Measurements from ENCODE around the gene MPIG6B. TPM values are rescaled to one million over a fixed set of nuclear protein-coding genes. Genes with fewer than 3 reads are reported as not detected.

Gene MPIG6B
- polyA plus RNA-seq, 1 donor (not counting 4 experiments of a cell fraction or from before 2014, with no cell fraction given), result 0.10 TPM

DNA sequence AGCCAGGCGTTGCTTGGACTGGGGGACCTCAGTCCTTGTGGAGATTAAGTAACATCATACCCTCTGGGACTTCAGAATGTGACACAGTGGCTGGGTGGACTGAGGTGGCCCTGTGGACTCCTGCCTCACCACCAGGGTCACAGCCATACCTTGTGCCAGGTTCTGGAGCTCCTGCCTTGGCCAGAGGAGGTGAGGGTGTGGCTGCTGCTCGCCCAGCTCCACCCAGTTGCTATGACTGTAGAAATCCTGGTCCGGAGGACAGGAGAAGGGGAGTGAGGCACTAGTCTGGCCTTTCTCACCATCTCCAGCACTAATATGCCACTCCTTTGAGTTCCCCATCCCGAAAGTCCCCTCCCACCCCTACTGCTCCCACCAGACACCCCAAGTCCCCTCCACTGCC lies 52.0 kb downstream of the MPIG6B start:
- H3K4me2 ChIP-seq (ENCODE audit: control insufficient read depth, extremely low read depth, insufficient read depth, low read depth, low read length), result no peak overlapping the region
- no peaks in the 10 kb centered on the region for H3K27me3 ChIP-seq (ENCODE audit: control insufficient read depth, extremely low read depth, insufficient read depth, low read length)
- no peak overlapping the region for H3K9ac ChIP-seq (ENCODE audit: control insufficient read depth, extremely low read depth, insufficient read depth, low read length)
- H3K4me3 ChIP-seq (ENCODE audit: control insufficient read depth in 2 of 3, extremely low read depth in 1 of 3, insufficient read depth in 2 of 3, low read depth in 1 of 3, low read length in 3 of 3), result no peak overlapping the region
- no peak for FAIRE-seq
- TF ChIP-seq, protein P1, sequence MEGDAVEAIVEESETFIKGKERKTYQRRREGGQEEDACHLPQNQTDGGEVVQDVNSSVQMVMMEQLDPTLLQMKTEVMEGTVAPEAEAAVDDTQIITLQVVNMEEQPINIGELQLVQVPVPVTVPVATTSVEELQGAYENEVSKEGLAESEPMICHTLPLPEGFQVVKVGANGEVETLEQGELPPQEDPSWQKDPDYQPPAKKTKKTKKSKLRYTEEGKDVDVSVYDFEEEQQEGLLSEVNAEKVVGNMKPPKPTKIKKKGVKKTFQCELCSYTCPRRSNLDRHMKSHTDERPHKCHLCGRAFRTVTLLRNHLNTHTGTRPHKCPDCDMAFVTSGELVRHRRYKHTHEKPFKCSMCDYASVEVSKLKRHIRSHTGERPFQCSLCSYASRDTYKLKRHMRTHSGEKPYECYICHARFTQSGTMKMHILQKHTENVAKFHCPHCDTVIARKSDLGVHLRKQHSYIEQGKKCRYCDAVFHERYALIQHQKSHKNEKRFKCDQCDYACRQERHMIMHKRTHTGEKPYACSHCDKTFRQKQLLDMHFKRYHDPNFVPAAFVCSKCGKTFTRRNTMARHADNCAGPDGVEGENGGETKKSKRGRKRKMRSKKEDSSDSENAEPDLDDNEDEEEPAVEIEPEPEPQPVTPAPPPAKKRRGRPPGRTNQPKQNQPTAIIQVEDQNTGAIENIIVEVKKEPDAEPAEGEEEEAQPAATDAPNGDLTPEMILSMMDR (optimal IDR thresholded peaks at IDR 0.05 in 1 of 3, IDR thresholded peaks at IDR 0.05 in 1 of 3, conservative IDR thresholded peaks at IDR 0.05 in 1 of 3; ENCODE audit: extremely low read depth in 1 of 3, insufficient read depth in 2 of 3, low read length in 3 of 3), result no peak
- no peak for TF ChIP-seq EZH2 (IDR thresholded peaks at IDR 0.05; ENCODE audit: low read length)
- no peak overlapping the region for H2AFZ ChIP-seq (ENCODE audit: control insufficient read depth, low read length)
- H3K9me3 ChIP-seq (ENCODE audit: control insufficient read depth, low read depth, low read length), result no peaks in the 10 kb centered on the region
- no peak overlapping the region for H3K27ac ChIP-seq (ENCODE audit: control insufficient read depth, insufficient read depth, low read length)
- no peaks in the 10 kb centered on the region for H3K79me2 ChIP-seq (ENCODE audit: control insufficient read depth, insufficient read depth, low read length)
- peaks cover 12 to 15% of the 10 kb centered on the region in 2 experiments for H3K36me3 ChIP-seq (ENCODE audit: control insufficient read depth in 2 of 2, extremely low read depth in 1 of 2, insufficient read depth in 2 of 2, low read length in 2 of 2)
- H3K9me1 ChIP-seq (ENCODE audit: control insufficient read depth, extremely low read depth, insufficient read depth, low read length), result no peaks in the 10 kb centered on the region
- H3K4me1 ChIP-seq (ENCODE audit: control insufficient read depth, extremely low read depth, insufficient read depth, low read length), result peaks cover 25% of the 10 kb centered on the region
- DNase-seq (ENCODE audit: low read depth, low spot score), result no peak
- dilution Hi-C loops (cut with MboI; ENCODE audit: extremely low pct_ligation_motif_present, low sequenced_read_pairs), result no loop called here
- no peaks in the 10 kb centered on the region for H4K20me1 ChIP-seq (ENCODE audit: control insufficient read depth, extremely low read depth, insufficient read depth, low read length)

DNA sequence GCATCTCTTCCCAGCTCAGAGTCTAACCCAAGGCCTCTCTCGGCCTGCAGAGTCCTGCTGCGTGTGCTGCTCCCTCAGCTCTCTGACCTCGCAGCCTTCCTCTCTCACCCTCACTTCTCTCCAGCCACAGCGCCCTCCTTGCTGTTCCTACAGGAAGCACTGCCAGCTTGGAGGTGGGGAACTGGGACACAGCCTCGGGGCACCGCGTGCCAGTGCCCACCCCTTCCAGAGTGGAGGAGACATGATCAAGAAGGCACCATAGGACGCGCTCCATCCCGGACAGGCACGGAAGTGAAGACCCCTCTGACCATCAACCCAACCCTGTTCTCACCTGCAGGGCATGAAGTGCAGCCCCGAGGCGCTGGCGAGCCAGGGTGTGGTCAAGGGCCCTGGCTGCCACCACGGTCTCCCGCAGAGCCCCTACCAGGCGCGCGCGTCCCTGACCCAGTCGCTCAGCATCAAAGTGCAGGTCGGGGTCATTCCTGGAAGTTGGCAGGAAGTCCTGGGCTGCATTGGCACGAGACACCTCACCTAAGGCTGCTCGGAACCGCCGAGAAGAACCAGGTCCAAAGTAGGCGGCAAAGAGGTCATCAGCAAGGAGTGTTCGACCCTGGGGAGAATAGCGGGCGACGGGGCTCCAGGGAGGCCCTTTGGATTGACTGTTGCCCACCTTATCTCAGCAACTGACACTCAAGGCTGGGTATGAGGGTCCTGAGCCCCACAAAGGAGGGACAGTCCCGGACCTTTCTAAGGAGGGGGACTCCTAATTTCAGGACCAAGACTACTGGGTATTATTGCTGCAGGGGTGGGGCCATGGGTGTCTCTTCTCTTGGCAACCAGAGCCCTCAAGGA lies 52.7 kb downstream of the MPIG6B start:
- H3K9me3 ChIP-seq (ENCODE audit: control insufficient read depth, low read depth, low read length), result no peaks in the 10 kb centered on the region
- H3K9me1 ChIP-seq (ENCODE audit: control insufficient read depth, extremely low read depth, insufficient read depth, low read length), result no peaks in the 10 kb centered on the region
- DNase-seq (ENCODE audit: low read depth, low spot score), result no peak
- H3K27me3 ChIP-seq (ENCODE audit: control insufficient read depth, extremely low read depth, insufficient read depth, low read length), result no peaks in the 10 kb centered on the region
- H3K27ac ChIP-seq (ENCODE audit: control insufficient read depth, insufficient read depth, low read length), result no peak overlapping the region
- no peaks in the 10 kb centered on the region for H3K79me2 ChIP-seq (ENCODE audit: control insufficient read depth, insufficient read depth, low read length)
- no peak for TF ChIP-seq EZH2 (IDR thresholded peaks at IDR 0.05; ENCODE audit: low read length)
- TF ChIP-seq, protein P1 (optimal IDR thresholded peaks at IDR 0.05 in 1 of 3, IDR thresholded peaks at IDR 0.05 in 1 of 3, conservative IDR thresholded peaks at IDR 0.05 in 1 of 3; ENCODE audit: extremely low read depth in 1 of 3, insufficient read depth in 2 of 3, low read length in 3 of 3), result no peak
- no peak overlapping the region for H3K9ac ChIP-seq (ENCODE audit: control insufficient read depth, extremely low read depth, insufficient read depth, low read length)
- no peak overlapping the region for H3K4me3 ChIP-seq (ENCODE audit: control insufficient read depth in 2 of 3, extremely low read depth in 1 of 3, insufficient read depth in 2 of 3, low read depth in 1 of 3, low read length in 3 of 3)
- dilution Hi-C loops (cut with MboI; ENCODE audit: extremely low pct_ligation_motif_present, low sequenced_read_pairs), result no loop called here
- no peak overlapping the region for H3K4me2 ChIP-seq (ENCODE audit: control insufficient read depth, extremely low read depth, insufficient read depth, low read depth, low read length)
- H2AFZ ChIP-seq (ENCODE audit: control insufficient read depth, low read length), result no peak overlapping the region
- H4K20me1 ChIP-seq (ENCODE audit: control insufficient read depth, extremely low read depth, insufficient read depth, low read length), result no peaks in the 10 kb centered on the region
- H3K36me3 ChIP-seq (ENCODE audit: control insufficient read depth in 2 of 2, extremely low read depth in 1 of 2, insufficient read depth in 2 of 2, low read length in 2 of 2), result peaks cover 13 to 20% of the 10 kb centered on the region in 2 experiments
- H3K4me1 ChIP-seq (ENCODE audit: control insufficient read depth, extremely low read depth, insufficient read depth, low read length), result peaks cover 25% of the 10 kb centered on the region
- FAIRE-seq, result no peak

Small RNA genes within 50 kb of the gene (small RNA-seq; reads per million reads assigned to genes)
- gene LY6G6D (ENCODE audit: insufficient read length in 3 of 3, low read depth in 3 of 3, low replicate concordance in 1 of 3), result 0 reads per million in 3 experiments
- gene MIR4646 (ENCODE audit: insufficient read length in 3 of 3, low read depth in 3 of 3, low replicate concordance in 1 of 3), result 0 reads per million in 3 experiments
- 0 reads per million in 3 experiments for gene MSH5-SAPCD1 (ENCODE audit: insufficient read length in 3 of 3, low read depth in 3 of 3, low replicate concordance in 1 of 3)
- gene RNU6-850P (ENCODE audit: insufficient read length in 3 of 3, low read depth in 3 of 3, low replicate concordance in 1 of 3), result 0 reads per million in 3 experiments
- 0 reads per million in 3 experiments for gene SAPCD1 (ENCODE audit: insufficient read length in 3 of 3, low read depth in 3 of 3, low replicate concordance in 1 of 3)

Other genes with a start within 250 kb of the MPIG6B start
- gene MICB, start 225.2 kb upstream of the MPIG6B start, polyA plus RNA-seq, result 6.0 to 18.1 TPM (median 8.6 TPM) in 3 replicates
- gene MCCD1, start 194.4 kb upstream of the MPIG6B start, polyA plus RNA-seq, result not detected in 3 replicates
- 270 to 540 TPM (median 314 TPM) in 3 replicates for gene DDX39B, start 181.4 kb upstream of the MPIG6B start, polyA plus RNA-seq
- gene ATP6V1G2, start 176.8 kb upstream of the MPIG6B start, polyA plus RNA-seq, result 0.46 to 1.3 TPM (median 0.94 TPM) in 3 replicates
- gene NFKBIL1, start 175.8 kb upstream of the MPIG6B start, polyA plus RNA-seq, result 4.8 to 8.9 TPM (median 7.2 TPM) in 3 replicates
- gene LTA, start 151.1 kb upstream of the MPIG6B start, polyA plus RNA-seq, result 0.04 TPM in 1 of 3 replicates, not detected in the others
- gene TNF, start 147.8 kb upstream of the MPIG6B start, polyA plus RNA-seq, result 0.54 to 2.3 TPM (median 0.88 TPM) in 3 replicates
- 0.09 TPM in 1 of 3 replicates, not detected in the others for gene LTB, start 140.9 kb upstream of the MPIG6B start, polyA plus RNA-seq
- gene LST1, start 137.1 kb upstream of the MPIG6B start, polyA plus RNA-seq, result 0.18 TPM in 1 of 3 replicates, not detected in the others
- gene NCR3, start 130.4 kb upstream of the MPIG6B start, polyA plus RNA-seq, result not detected in 3 replicates
- gene AIF1, start 108.1 kb upstream of the MPIG6B start, polyA plus RNA-seq, result not detected in 3 replicates
- 20.5 to 58.0 TPM (median 22.7 TPM) in 3 replicates for gene PRRC2A, start 102.7 kb upstream of the MPIG6B start, polyA plus RNA-seq
- gene BAG6, start 70.7 kb upstream of the MPIG6B start, polyA plus RNA-seq, result 49.9 to 120 TPM (median 60.6 TPM) in 3 replicates
- gene APOM, start 67.5 kb upstream of the MPIG6B start, polyA plus RNA-seq, result 1.4 to 2.6 TPM (median 2.3 TPM) in 3 replicates
- gene C6orf47, start 62.6 kb upstream of the MPIG6B start, polyA plus RNA-seq, result 7.9 to 10.0 TPM (median 8.3 TPM) in 3 replicates
- 7.9 to 11.4 TPM (median 10.0 TPM) in 3 replicates for gene GPANK1, start 58.4 kb upstream of the MPIG6B start, polyA plus RNA-seq
- 41.9 to 108 TPM (median 43.7 TPM) in 3 replicates for gene CSNK2B, start 57.3 kb upstream of the MPIG6B start, polyA plus RNA-seq
- 3.6 to 5.2 TPM (median 4.1 TPM) in 3 replicates for gene LY6G5B, start 53.4 kb upstream of the MPIG6B start, polyA plus RNA-seq
- gene LY6G5C, start 42.3 kb upstream of the MPIG6B start, polyA plus RNA-seq, result 0.58 to 0.95 TPM (median 0.61 TPM) in 3 replicates
- 20.9 to 28.2 TPM (median 21.8 TPM) in 3 replicates for gene ABHD16A, start 20.0 kb upstream of the MPIG6B start, polyA plus RNA-seq
- not detected in 3 replicates for gene LY6G6F, start 16.5 kb upstream of the MPIG6B start, polyA plus RNA-seq
- 0.22 to 0.33 TPM in 2 of 3 replicates, not detected in the other for gene LY6G6D, start 8.0 kb upstream of the MPIG6B start, polyA plus RNA-seq
- gene LY6G6C, start 1.6 kb upstream of the MPIG6B start, polyA plus RNA-seq, result 2.3 to 3.1 TPM (median 2.4 TPM) in 3 replicates
- 3.0 to 6.7 TPM (median 3.1 TPM) in 3 replicates for gene DDAH2, start 5.9 kb downstream of the MPIG6B start, polyA plus RNA-seq
- 759 to 873 TPM (median 832 TPM) in 3 replicates for gene CLIC1, start 13.2 kb downstream of the MPIG6B start, polyA plus RNA-seq
- gene MSH5, start 16.6 kb downstream of the MPIG6B start, polyA plus RNA-seq, result 9.4 to 14.8 TPM (median 11.4 TPM) in 3 replicates
- gene SAPCD1, start 39.3 kb downstream of the MPIG6B start, polyA plus RNA-seq, result 1.1 to 2.1 TPM (median 1.7 TPM) in 3 replicates
- gene VWA7, start 54.0 kb downstream of the MPIG6B start, polyA plus RNA-seq, result 0.32 to 0.47 TPM (median 0.33 TPM) in 3 replicates
- gene VARS1, start 72.4 kb downstream of the MPIG6B start, polyA plus RNA-seq, result 17.2 to 57.2 TPM (median 26.3 TPM) in 3 replicates
- gene LSM2, start 83.6 kb downstream of the MPIG6B start, polyA plus RNA-seq, result 34.4 to 84.1 TPM (median 46.5 TPM) in 3 replicates
- gene HSPA1L, start 91.9 kb downstream of the MPIG6B start, polyA plus RNA-seq, result 0.31 to 0.60 TPM (median 0.54 TPM) in 3 replicates
- gene HSPA1A, start 92.2 kb downstream of the MPIG6B start, polyA plus RNA-seq, result 95.5 to 142 TPM (median 110 TPM) in 3 replicates
- gene HSPA1B, start 104.4 kb downstream of the MPIG6B start, polyA plus RNA-seq, result 33.5 to 65.8 TPM (median 48.1 TPM) in 3 replicates
- gene NEU1, start 139.4 kb downstream of the MPIG6B start, polyA plus RNA-seq, result 27.9 to 44.4 TPM (median 38.6 TPM) in 3 replicates
- 0.06 to 0.25 TPM (median 0.18 TPM) in 3 replicates for gene SLC44A4, start 155.6 kb downstream of the MPIG6B start, polyA plus RNA-seq
- gene EHMT2, start 174.3 kb downstream of the MPIG6B start, polyA plus RNA-seq, result 17.6 to 26.5 TPM (median 17.7 TPM) in 3 replicates
- gene ZBTB12, start 178.7 kb downstream of the MPIG6B start, polyA plus RNA-seq, result 0.55 to 0.64 TPM (median 0.63 TPM) in 3 replicates
- 0.04 TPM in 1 of 3 replicates, not detected in the others for gene C2, start 204.3 kb downstream of the MPIG6B start, polyA plus RNA-seq
- gene CFB, start 222.7 kb downstream of the MPIG6B start, polyA plus RNA-seq, result 0.84 to 2.9 TPM (median 2.5 TPM) in 3 replicates
- 45.1 to 57.9 TPM (median 51.9 TPM) in 3 replicates for gene NELFE, start 235.6 kb downstream of the MPIG6B start, polyA plus RNA-seq
- gene SKIC2, start 235.8 kb downstream of the MPIG6B start, polyA plus RNA-seq, result 24.5 to 37.7 TPM (median 37.5 TPM) in 3 replicates
- gene DXO, start 248.8 kb downstream of the MPIG6B start, polyA plus RNA-seq, result 7.0 to 10.4 TPM (median 7.6 TPM) in 3 replicates

Data from keratinocyte (primary cell).